ENCODE data around the gene TOR3A. TPM values are rescaled to one million over a fixed set of nuclear protein-coding genes. Genes with fewer than 3 reads are reported as not detected.

TOR3A gene
- total and polyA plus RNA-seq, 2 of the 8 experiments (the other 6 are each of a cell fraction or from before 2014, with no cell fraction given): 15.3 to 21.4 TPM

- no peak overlapping the region for H3K14ac ChIP-seq (ENCODE audit: insufficient read length)
- H3K4me2 ChIP-seq (ENCODE audit: insufficient read depth in 1 of 2, low read depth in 2 of 2, low read length in 2 of 2): no peak overlapping the region
- no peak for DNase-seq (ENCODE audit: low read depth in 1 of 2, low spot score in 2 of 2)
- H2AK5ac ChIP-seq (ENCODE audit: low read depth, low read length): no peak overlapping the region
- peaks cover 0 to 18% of the 10 kb centered on the region in 2 experiments; a peak in 1 of 4 replicates for H3K79me2 ChIP-seq (ENCODE audit: control insufficient read depth in 1 of 2, insufficient read depth in 2 of 2, low read length in 2 of 2)
- H3K18ac ChIP-seq (ENCODE audit: extremely low read depth, low read length): no peak overlapping the region
- H3K36me3 ChIP-seq (ENCODE audit: control insufficient read depth in 2 of 4, insufficient read depth in 4 of 4, low read length in 3 of 4): peaks cover 0 to 2% (median 0%) of the 10 kb centered on the region in 4 experiments; a peak in 2 of 8 replicates
- H3K27me3 ChIP-seq (replicated peaks in 1 of 4; ENCODE audit: control insufficient read depth in 3 of 4, extremely low read depth in 1 of 4, insufficient read depth in 3 of 4, low read length in 3 of 4): no peaks in the 10 kb centered on the region
- no peak overlapping the region for H3K9ac ChIP-seq (replicated peaks in 1 of 4; ENCODE audit: extremely low read depth in 1 of 4, low read depth in 3 of 4, low read length in 3 of 4)
- no peaks in the 10 kb centered on the region for H3K23me2 ChIP-seq (ENCODE audit: low read depth, low read length)
- 95% methylated on average over 5 of the region's 5 CpGs; no CpG with 5 or more reads in 1 of the 2 experiments for WGBS, 2 experiments (ENCODE audit: extremely low coverage in 1 of 2, insufficient coverage in 1 of 2, insufficient read length in 1 of 2, insufficient replicate concordance in 2 of 2, low coverage in 1 of 2, low lambda C conversion rate in 2 of 2, missing lambda C conversion rate in 1 of 2)
- no peak overlapping the region for H3K56ac ChIP-seq (replicated peaks; ENCODE audit: insufficient read length, low read depth, low read length)
- no peak overlapping the region for H4K8ac ChIP-seq (ENCODE audit: extremely low read depth, insufficient read depth, low read length)
- H3K4me1 ChIP-seq (replicated peaks in 1 of 4; ENCODE audit: control insufficient read depth in 3 of 4, insufficient read depth in 4 of 4, low read length in 3 of 4): peaks cover 0 to 2% (median 0%) of the 10 kb centered on the region in 4 experiments; a peak in 1 of 7 replicates
- H2BK15ac ChIP-seq (ENCODE audit: low read length): no peak overlapping the region
- no peak overlapping the region for H2AFZ ChIP-seq (ENCODE audit: low read length)
- peaks cover 7 to 31% of the 10 kb centered on the region in 2 experiments; a peak in 3 of 4 replicates for H3K9me3 ChIP-seq (ENCODE audit: insufficient read depth in 2 of 2, low read depth in 1 of 2, low read length in 1 of 2)
- ChIA-PET CTCF (ENCODE audit: partially characterized antibody) (interaction anchor here (1.1 to 1.6 kb wide), 2 partner anchors 8 to 16 kb away, joined by 5 to 7 read pairs; no protein-coding TSS in a partner anchor), POLR2A (ENCODE audit: partially characterized antibody) (no interaction called here)
- H4K20me1 ChIP-seq (replicated peaks in 1 of 2; ENCODE audit: control insufficient read depth in 1 of 2, insufficient read depth in 2 of 2, low read length in 2 of 2): no peaks in the 10 kb centered on the region
- no peak overlapping the region for H4K91ac ChIP-seq (replicated peaks; ENCODE audit: insufficient read length, low read length)
- no peak overlapping the region for H2BK20ac ChIP-seq (ENCODE audit: low read length)
- H4K5ac ChIP-seq (ENCODE audit: insufficient read length, low read depth, low read length): no peak overlapping the region
- H2BK5ac ChIP-seq (ENCODE audit: low read depth, low read length): no peak overlapping the region
- H3K79me1 ChIP-seq (ENCODE audit: low read depth, low read length): no peaks in the 10 kb centered on the region
- H3K4me3 ChIP-seq (ENCODE audit: extremely low read depth in 1 of 4, insufficient read depth in 2 of 4, low read depth in 3 of 4, low read length in 4 of 4): no peak overlapping the region
- no peak overlapping the region for H3K23ac ChIP-seq (ENCODE audit: insufficient read length)
- H2BK12ac ChIP-seq (ENCODE audit: low read depth, low read length): no peak overlapping the region
- H3K4ac ChIP-seq (replicated peaks; ENCODE audit: insufficient read length, low read depth, low read length): no peak overlapping the region
- no peak overlapping the region for H3K27ac ChIP-seq (ENCODE audit: low read depth, low read length)
- no peak overlapping the region for H2BK120ac ChIP-seq (replicated peaks; ENCODE audit: low read depth, low read length)
- FAIRE-seq: no peak
- TF ChIP-seq CTBP2 (IDR thresholded peaks at IDR 0.05; ENCODE audit: borderline replicate concordance, insufficient read depth, insufficient read length, low read length) (no peak), TAF7 (optimal IDR thresholded peaks at IDR 0.05; ENCODE audit: borderline replicate concordance, low read depth, low read length) (no peak), SIX5 (IDR thresholded peaks at IDR 0.05; ENCODE audit: low read depth, low read length) (no peak), YY1 (IDR thresholded peaks at IDR 0.05; ENCODE audit: low read depth, low read length) (no peak), EP300 (IDR thresholded peaks at IDR 0.05; ENCODE audit: borderline replicate concordance in 1 of 2, low read depth in 2 of 2, low read length in 2 of 2) (no peak), E2F6 (IDR thresholded peaks at IDR 0.05) (no peak), CTCF (IDR thresholded peaks at IDR 0.05; ENCODE audit: control extremely low read depth in 1 of 3, insufficient read depth in 1 of 3, low read depth in 1 of 3, low read length in 3 of 3) (no peak), SIN3A (conservative IDR thresholded peaks at IDR 0.05 in 1 of 2, IDR thresholded peaks at IDR 0.05 in 1 of 2; ENCODE audit: low read depth in 1 of 2, low read length in 2 of 2) (no peak)
These were observed 55.9 kb downstream of the TOR3A start for GRCh38 chr1:179137617-179138255.

All from H1 (cell line).